Measurements from ENCODE around the gene GJD2. TPM values are rescaled to one million over a fixed set of nuclear protein-coding genes. Genes with fewer than 3 reads are reported as not detected.

Gene GJD2
- total and polyA plus RNA-seq, 2 experiments from 2014 or later: not detected

DNA sequence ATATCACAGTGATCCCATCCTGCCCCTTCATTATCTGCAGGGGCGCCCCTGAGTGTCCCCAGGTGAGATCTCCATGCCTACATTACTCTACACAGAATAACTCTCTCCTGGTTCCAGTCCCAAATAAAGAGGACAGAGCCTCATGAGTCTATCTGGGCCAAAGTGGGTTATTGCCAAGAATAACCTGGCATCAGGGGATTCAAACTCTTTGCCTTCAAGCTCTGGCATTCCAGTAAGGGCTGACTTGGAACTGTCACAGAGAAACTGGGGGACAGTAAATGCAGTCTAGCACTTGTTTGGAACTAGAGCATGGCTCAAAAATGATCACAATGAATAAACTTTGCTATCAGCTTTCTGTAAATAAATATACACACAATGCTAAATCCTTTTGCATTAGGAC lies 30.3 kb downstream of the GJD2 start:
- Histone ChIP-seq H3K4me2 (ENCODE audit: unreplicated experiment) (no peak overlapping the region), H3K27ac (no peak overlapping the region; the same call in 1 of the 2 replicates), H3K27me3 (replicated peaks; ENCODE audit: insufficient read depth) (no peaks in the 10 kb centered on the region), H3F3A (ENCODE audit: insufficient read depth) (peaks cover 51% of the 10 kb centered on the region), H3K9ac (no peak overlapping the region), H3K79me2 (ENCODE audit: insufficient read depth) (no peaks in the 10 kb centered on the region), H3K4me3 (no peak overlapping the region), H3K4me1 (ENCODE audit: insufficient read depth) (peaks cover 81% of the 10 kb centered on the region), H3K36me3 (ENCODE audit: low read depth) (no peaks in the 10 kb centered on the region), H4K20me1 (ENCODE audit: insufficient read depth) (no peaks in the 10 kb centered on the region), H2AFZ (no peak overlapping the region), H3K9me2 (ENCODE audit: insufficient read depth) (no peaks in the 10 kb centered on the region), H3K9me3 (ENCODE audit: low read depth) (no peaks in the 10 kb centered on the region)
- DNase-seq: no peak
- no peak for TF ChIP-seq EZH2phosphoT487 (IDR thresholded peaks at IDR 0.05; ENCODE audit: insufficient read depth, low read depth)
- no peak for TF ChIP-seq EZH2 (IDR thresholded peaks at IDR 0.05; ENCODE audit: insufficient read depth, poor library complexity, severe bottlenecking)
- in situ Hi-C loops (cut with MboI): no loop called here
- 94 to 100% methylated on average over 1 of the region's 1 CpG for WGBS, 2 experiments (ENCODE audit: low coverage in 1 of 2, low lambda C conversion rate in 2 of 2, missing lambda C conversion rate in 2 of 2)

DNA sequence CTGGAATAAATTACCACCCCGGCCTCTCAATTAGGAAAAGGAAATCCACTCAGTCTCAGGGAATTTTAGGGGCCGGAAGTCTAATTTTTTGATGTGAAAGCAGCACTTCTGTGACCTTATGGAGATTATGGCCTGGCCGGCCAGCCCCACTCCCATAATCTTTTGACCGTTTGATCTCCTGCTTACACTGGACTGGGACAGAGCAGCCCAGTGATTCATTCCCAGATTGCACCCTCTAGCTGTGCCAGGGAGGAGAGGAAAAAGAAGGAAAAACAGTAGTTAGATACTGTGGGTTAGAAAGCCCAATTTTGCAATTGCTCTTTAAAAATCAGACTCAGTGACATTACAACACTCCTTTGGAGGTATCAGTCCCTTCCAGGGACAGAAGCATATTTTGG lies 32.4 kb downstream of the GJD2 start:
- in situ Hi-C loops (cut with MboI): no loop called here
- TF ChIP-seq EZH2phosphoT487 (IDR thresholded peaks at IDR 0.05; ENCODE audit: insufficient read depth, low read depth) (no peak), EZH2 (IDR thresholded peaks at IDR 0.05; ENCODE audit: insufficient read depth, poor library complexity, severe bottlenecking) (no peak)
- Histone ChIP-seq H4K20me1 (ENCODE audit: insufficient read depth) (no peaks in the 10 kb centered on the region), H3K27ac (peak overlapping the region; percentile 96), H3K9me3 (ENCODE audit: low read depth) (no peaks in the 10 kb centered on the region), H3K4me2 (ENCODE audit: unreplicated experiment) (peak overlapping the region; percentile 76), H3K4me3 (peak overlapping the region; percentile 57), H3F3A (ENCODE audit: insufficient read depth) (peaks cover 55% of the 10 kb centered on the region), H3K27me3 (replicated peaks; ENCODE audit: insufficient read depth) (no peaks in the 10 kb centered on the region), H3K79me2 (ENCODE audit: insufficient read depth) (no peaks in the 10 kb centered on the region), H3K36me3 (ENCODE audit: low read depth) (no peaks in the 10 kb centered on the region), H3K4me1 (ENCODE audit: insufficient read depth) (peaks cover 78% of the 10 kb centered on the region), H3K9ac (peak overlapping the region; percentile 84), H2AFZ (peak overlapping the region; percentile 76), H3K9me2 (ENCODE audit: insufficient read depth) (no peaks in the 10 kb centered on the region)
- 1% methylated on average over 4 of the region's 4 CpGs for WGBS, 2 experiments (ENCODE audit: low coverage in 1 of 2, low lambda C conversion rate in 2 of 2, missing lambda C conversion rate in 2 of 2)
- DNase-seq: peak; percentile 83

DNA sequence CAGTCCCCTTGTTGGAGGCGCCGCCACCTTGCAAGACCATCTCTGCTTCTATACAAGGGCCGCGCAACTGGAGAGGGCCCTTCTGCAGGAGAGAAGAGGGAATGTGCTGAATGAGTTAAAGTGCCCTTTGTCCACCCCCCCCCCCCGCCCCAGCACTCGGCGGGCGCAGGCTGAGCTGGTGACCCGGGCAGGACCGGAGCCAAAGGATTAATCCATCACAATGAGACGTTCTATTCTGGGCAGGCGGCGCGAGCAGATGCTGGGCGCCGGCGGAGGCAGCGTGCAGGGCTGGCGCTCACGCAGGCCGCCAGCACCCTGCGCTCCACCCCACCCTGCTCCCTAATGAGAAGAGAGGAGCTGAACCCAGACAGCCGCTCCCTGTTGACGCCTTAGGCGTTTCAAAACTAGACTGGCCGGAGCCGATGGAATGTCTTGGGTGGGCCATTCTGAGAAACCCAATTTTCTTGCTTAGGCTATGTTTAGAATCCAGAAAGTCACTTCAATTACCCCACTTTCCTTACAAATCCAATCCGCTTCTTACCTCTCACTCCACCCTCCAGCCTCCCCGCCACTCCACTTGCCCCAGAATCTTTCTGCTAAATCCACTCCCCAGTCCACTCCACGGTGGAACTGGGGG lies 32.9 kb downstream of the GJD2 start:
- Histone ChIP-seq H3F3A (ENCODE audit: insufficient read depth) (peaks cover 50% of the 10 kb centered on the region), H3K9me3 (ENCODE audit: low read depth) (no peaks in the 10 kb centered on the region), H2AFZ (peak overlapping the region; percentile 76), H3K4me1 (ENCODE audit: insufficient read depth) (peaks cover 72% of the 10 kb centered on the region), H3K27ac (peak overlapping the region; percentile 96), H3K36me3 (ENCODE audit: low read depth) (no peaks in the 10 kb centered on the region), H3K9me2 (ENCODE audit: insufficient read depth) (no peaks in the 10 kb centered on the region), H4K20me1 (ENCODE audit: insufficient read depth) (no peaks in the 10 kb centered on the region), H3K9ac (peak overlapping the region; percentile 84), H3K27me3 (replicated peaks; ENCODE audit: insufficient read depth) (no peaks in the 10 kb centered on the region), H3K4me2 (ENCODE audit: unreplicated experiment) (peak overlapping the region; percentile 76), H3K79me2 (ENCODE audit: insufficient read depth) (no peaks in the 10 kb centered on the region), H3K4me3 (peak overlapping the region; percentile 57)
- peak; percentile 95 for DNase-seq
- no peak for TF ChIP-seq EZH2 (IDR thresholded peaks at IDR 0.05; ENCODE audit: insufficient read depth, poor library complexity, severe bottlenecking)
- TF ChIP-seq EZH2phosphoT487 (IDR thresholded peaks at IDR 0.05; ENCODE audit: insufficient read depth, low read depth): no peak
- in situ Hi-C loops (cut with MboI): no loop called here
- 9 to 12% methylated on average over 17 to 26 of the region's 30 CpGs for WGBS, 2 experiments (ENCODE audit: low coverage in 1 of 2, low lambda C conversion rate in 2 of 2, missing lambda C conversion rate in 2 of 2)

DNA sequence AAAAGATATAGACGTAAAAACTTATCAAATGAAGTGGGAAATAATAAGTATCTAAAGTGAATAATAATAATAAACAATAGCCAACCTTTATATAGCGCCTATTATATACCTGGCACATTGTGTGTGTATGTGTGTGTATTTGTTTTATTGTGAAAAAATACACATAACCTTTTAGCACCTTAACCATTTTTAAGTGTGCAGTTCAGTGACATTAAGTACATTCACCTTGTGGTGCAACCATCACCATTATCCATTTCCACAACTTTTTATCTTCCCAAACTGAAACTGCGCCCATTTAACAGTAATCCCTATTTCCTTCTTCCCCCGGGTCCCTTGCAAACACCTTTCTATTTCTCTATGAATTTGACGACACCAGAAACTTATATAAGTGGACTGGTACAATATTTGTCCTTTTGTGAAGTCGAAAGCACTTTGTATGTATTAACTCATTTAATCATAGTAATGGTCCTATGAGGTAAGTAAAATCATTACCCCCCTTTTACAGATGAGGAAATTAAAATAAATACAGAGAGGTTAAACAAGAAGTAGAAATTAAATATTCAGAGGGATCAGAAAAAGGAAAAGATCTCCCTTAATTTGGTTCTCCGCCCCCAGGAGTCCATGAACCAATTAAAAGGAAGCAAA lies 33.5 kb downstream of the GJD2 start:
- peak overlapping the region; percentile 6; the same call in 1 of the 2 replicates for H2AFZ ChIP-seq
- no peaks in the 10 kb centered on the region for H3K36me3 ChIP-seq (ENCODE audit: low read depth)
- H3K27ac ChIP-seq: peak overlapping the region; percentile 96
- in situ Hi-C loops (cut with MboI): no loop called here
- no peaks in the 10 kb centered on the region for H3K27me3 ChIP-seq (replicated peaks; ENCODE audit: insufficient read depth)
- H3K9ac ChIP-seq: peak overlapping the region; percentile 84
- H3K4me3 ChIP-seq: peak overlapping the region; percentile 14; the same call in 1 of the 2 replicates
- no peaks in the 10 kb centered on the region for H4K20me1 ChIP-seq (ENCODE audit: insufficient read depth)
- no peaks in the 10 kb centered on the region for H3K9me3 ChIP-seq (ENCODE audit: low read depth)
- H3K79me2 ChIP-seq (ENCODE audit: insufficient read depth): no peaks in the 10 kb centered on the region
- H3K4me2 ChIP-seq (ENCODE audit: unreplicated experiment): peak overlapping the region; percentile 24
- DNase-seq: no peak
- peaks cover 66% of the 10 kb centered on the region for H3K4me1 ChIP-seq (ENCODE audit: insufficient read depth)
- 81% methylated on average over 7 of the region's 7 CpGs for WGBS, 2 experiments (ENCODE audit: low coverage in 1 of 2, low lambda C conversion rate in 2 of 2, missing lambda C conversion rate in 2 of 2)
- TF ChIP-seq EZH2phosphoT487 (IDR thresholded peaks at IDR 0.05; ENCODE audit: insufficient read depth, low read depth) (no peak), EZH2 (IDR thresholded peaks at IDR 0.05; ENCODE audit: insufficient read depth, poor library complexity, severe bottlenecking) (no peak)
- peaks cover 43% of the 10 kb centered on the region for H3F3A ChIP-seq (ENCODE audit: insufficient read depth)
- H3K9me2 ChIP-seq (ENCODE audit: insufficient read depth): no peaks in the 10 kb centered on the region

Measured in GM23248 (cell line).